Islet of Langerhans (tissue), 1 donor: ENCODE data around the gene NKAIN1.
"Not testable (repeated sequence)": the region's sequence is repeated elsewhere in the genome, so short reads cannot be mapped to it uniquely, and the experiment has no call there.

Experiments used
- FAIRE-seq: peaks from one replicate; lab custom pipeline; 2011; peaks lifted over from hg19 to GRCh38; lab: Jason Lieb, UNC

Gene NKAIN1

GRCh38 chr1:31239653-31240241 is at the start of gene NKAIN1:
Gene NKAIN1, minus strand, starts transcription at chr1:31239887. Its CDS starts 340 bp downstream, at chr1:31239547.
- FAIRE-seq = no peak

GRCh38 chr1:31289021-31289420 is 49.3 kb upstream of the NKAIN1 start:
- no peak for FAIRE-seq

GRCh38 chr1:31287791-31288190 is 48.1 kb upstream of the NKAIN1 start:
- FAIRE-seq = not testable (repeated sequence)

- not testable (repeated sequence) for FAIRE-seq
Observed at GRCh38 chr1:31282426-31282825, 42.7 kb upstream of the NKAIN1 start.

- FAIRE-seq = no peak
Observed at GRCh38 chr1:31273619-31274018, 33.9 kb upstream of the NKAIN1 start.

DNA sequence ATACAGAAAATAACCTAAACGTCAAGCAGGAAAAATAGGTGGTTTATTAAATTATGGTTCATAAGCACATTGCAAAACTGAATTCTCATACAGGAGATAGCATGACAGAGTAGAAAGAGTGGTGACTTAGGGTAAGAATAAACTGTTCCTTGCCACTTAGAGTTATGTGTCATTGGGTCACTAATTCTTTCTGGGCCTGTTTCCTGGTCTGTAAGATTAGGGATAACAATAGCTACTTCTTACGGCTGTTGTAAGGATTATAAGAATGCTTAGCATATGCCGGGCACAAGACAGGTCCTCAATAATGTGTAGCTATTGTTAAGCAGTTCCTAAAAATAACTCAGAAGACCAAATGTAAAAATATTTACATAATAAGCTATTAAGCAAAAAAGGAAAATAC is 32.7 kb upstream of the NKAIN1 start:
- FAIRE-seq = no peak

DNA sequence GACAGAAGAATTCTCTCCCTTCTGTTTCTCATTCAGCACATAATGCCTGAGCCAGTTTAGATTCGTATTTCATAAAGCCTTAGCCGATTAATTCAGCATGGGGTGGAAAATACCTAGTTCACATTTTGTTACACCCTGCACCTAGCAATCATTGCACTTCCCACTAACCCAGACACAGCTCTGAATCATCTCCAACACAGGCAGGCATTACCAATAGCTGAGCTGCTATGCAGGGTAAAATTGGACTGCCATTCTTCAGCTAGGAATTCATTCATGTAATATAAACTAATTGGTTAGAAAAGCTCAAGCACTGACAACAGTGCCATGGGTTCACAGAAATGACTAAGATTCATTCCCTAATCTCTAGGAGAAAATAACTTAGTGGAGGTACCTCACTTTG is 26.9 kb upstream of the NKAIN1 start:
- FAIRE-seq = no peak

- no peak for FAIRE-seq
Observed at GRCh38 chr1:31264790-31265386, 25.2 kb upstream of the NKAIN1 start.

DNA sequence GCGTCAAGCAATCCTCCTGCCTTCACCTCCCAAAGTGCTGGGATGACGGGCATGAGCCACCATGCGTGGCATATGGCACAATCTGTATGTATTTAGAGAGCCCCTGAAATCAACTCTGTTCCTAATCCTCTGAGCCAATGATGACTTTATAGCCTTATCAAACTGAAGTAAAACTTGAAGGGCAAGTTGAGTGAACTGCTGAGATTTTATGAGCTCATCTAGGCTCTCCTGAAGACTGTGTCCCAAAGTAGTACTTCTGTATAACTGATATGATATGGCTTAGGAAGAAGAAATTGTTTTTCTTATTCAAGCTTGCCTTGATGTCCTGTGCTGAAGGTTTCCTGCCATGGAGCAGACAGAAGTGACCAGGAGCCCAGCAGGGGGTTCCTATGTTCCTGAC is 23.7 kb upstream of the NKAIN1 start:
- FAIRE-seq = no peak

GRCh38 chr1:31262393-31262792 is 22.7 kb upstream of the NKAIN1 start:
- FAIRE-seq = not testable (repeated sequence)

- FAIRE-seq = no peak
Observed at GRCh38 chr1:31261916-31262315, 22.2 kb upstream of the NKAIN1 start.

DNA sequence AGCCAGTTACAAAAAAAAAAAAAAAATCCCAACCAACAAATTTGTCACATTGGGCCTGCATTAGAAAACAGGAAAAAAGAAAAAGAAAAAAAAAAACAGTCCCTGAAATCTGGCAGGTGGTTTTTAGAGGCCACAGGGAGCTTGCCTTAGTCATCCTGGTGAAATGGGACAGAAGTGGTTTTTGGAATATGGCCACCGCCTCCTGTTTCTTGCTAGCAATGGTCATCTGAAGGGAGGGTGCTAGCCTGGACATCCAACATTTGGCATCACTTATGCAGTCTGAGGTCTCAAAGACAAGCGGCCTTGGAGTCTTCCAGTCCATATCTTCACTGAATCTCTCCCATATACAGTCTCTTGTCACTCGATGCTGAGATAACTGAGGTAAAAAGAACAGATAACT is 20.1 kb upstream of the NKAIN1 start:
- no peak for FAIRE-seq

GRCh38 chr1:31258581-31258980 is 18.9 kb upstream of the NKAIN1 start:
- no peak for FAIRE-seq

GRCh38 chr1:31257213-31257612 is 17.5 kb upstream of the NKAIN1 start:
- no peak for FAIRE-seq

DNA sequence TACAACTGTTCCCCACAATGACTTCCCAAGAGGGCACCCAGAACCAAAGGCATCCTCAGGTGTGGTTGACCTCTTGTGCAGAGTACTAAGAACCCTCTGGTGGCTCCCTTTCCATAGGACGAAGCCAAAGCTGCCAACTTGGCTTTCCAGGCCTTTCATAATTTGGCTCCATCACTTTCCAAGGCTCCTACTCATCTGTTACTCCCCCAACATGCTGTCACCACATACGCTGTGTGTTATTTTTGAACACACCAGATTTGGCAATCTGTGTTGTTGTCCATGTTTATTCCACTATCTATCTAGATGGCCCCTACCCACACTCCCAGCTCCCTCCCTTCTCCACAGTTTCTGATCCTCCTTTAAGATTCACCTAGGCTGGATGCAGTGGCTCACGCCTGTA is 10.2 kb upstream of the NKAIN1 start:
- no peak for FAIRE-seq

DNA sequence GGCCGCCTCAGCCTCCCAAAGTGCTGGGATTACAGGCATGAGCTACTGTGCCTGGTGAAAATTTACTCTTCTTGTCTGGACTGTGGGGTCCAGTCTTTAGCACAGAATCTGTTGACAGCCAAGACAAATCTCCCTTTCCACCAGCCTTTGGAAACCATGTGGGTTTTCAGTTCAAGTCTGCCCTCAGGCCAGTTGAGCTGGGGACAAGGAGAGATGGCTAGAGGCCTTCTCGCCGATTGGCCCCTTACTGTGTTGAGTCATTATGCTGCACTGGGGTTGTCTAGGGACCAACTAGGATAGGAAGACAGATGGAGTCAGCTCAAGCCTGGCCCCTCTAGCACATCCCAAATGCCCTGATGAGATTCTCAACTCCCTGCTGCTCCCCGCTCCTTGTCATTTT is 8.6 kb upstream of the NKAIN1 start:
- FAIRE-seq = no peak

DNA sequence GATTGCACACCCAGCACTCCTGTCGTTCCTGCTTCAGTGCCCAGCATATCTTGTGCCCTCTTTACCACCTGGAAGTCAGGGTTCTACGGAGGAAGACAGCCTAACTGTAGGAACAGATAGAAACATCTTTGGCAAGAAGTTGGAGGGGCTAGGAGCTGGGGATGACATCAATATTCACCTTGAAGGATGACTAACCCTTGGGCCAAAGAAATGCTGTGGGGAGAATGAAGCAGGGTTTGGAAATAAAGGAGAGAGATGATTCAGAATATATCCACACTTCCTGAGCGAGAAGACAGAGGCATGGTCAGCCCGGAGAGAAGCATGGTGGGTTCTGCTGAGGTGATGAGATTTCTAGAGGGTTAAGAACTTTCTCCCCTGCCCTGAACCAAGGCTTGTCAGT is 4.6 kb upstream of the NKAIN1 start:
- FAIRE-seq = no peak

- no peak for FAIRE-seq
Observed at GRCh38 chr1:31243501-31244286, 4.0 kb upstream of the NKAIN1 start.

- no peak for FAIRE-seq
Observed at GRCh38 chr1:31241321-31241720, 1.6 kb upstream of the NKAIN1 start.

- no peak for FAIRE-seq
Observed at GRCh38 chr1:31238986-31239613, 587 bp downstream of the NKAIN1 start.

- FAIRE-seq = no peak
Observed at GRCh38 chr1:31238612-31238985, 1.1 kb downstream of the NKAIN1 start.

- no peak for FAIRE-seq
Observed at GRCh38 chr1:31234870-31235269, 4.8 kb downstream of the NKAIN1 start.

GRCh38 chr1:31234123-31234708 is 5.5 kb downstream of the NKAIN1 start:
- FAIRE-seq = no peak
